HG03103 (cell line): Measurements from ENCODE around the gene TRIML2.
"Not testable (repeated sequence)": the region's sequence is repeated elsewhere in the genome, so short reads cannot be mapped to it uniquely, and the experiment has no call there.

Experiments used
- ATAC-seq: cut with Tn5 transposase; IDR thresholded peaks from one replicate; pipeline ENCODE4 v1.9.1; 2021; ENCODE audit warnings: low read depth; ENCODE audit not compliant: unreplicated experiment

The TRIML2 gene

DNA sequence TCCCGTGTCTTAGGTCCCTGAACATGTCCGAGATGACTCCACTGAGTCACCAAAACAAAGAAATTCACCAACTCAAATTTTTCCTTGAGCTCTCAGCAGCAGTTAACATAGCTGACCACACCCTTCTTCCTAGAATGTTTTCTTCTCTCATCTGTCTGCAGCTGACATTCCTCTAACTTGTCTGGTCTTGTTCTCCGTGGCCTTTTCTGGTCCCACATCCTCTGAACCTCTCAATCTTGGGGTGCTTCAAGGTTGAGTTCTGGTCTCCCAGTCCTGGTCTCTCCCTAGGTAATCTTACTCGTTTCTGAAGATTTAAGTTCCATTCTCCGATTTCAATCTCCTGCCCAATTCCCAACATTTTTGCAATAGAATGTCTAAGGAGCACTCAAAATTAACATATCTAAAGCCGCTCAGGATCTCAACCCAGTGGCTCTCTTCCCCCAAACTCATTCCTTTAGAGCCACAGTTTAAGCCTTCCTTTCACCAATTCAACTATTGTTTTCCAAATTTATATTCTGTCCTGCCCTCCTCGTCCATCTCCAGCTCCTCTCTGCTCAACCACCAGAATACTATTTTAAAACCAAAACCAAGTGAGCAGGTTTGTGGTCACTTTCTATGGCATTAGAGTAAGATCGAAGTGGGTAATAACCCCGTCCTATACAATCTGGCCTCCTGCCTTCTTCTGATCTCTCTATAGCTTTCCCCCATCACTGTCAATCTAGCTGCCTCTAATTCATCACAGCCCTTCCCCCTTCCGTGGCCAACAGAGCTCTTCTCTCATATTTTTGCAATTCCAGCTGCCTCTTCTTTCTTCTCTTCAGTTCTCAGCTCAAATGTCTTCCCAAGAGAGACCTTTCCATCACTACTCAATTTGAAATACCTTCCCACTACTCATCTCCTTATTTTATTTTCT lies 1.2 kb downstream of the TRIML2 start:
- ATAC-seq, result no peak

DNA sequence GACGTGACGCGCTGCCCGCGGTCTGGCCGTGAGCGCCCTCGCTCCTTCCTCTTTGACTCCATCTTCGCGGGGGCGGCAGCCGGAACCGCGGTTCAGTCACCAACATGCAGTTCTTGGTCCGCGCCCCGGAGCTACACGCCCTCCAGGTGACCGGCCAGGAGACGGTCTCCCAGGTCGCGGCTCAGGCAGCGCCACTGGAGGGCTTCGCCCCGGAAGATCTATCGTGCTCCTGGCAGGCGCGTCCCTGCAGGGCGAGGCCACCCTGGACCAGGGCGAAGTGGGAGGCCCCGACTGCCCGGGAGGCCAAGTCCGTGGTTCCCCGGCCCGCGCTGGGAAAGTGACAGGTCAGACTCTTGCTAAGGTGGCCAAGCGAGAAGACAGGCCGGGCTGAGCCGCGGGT lies 2.9 kb downstream of the TRIML2 start:
- ATAC-seq, result no peak

DNA sequence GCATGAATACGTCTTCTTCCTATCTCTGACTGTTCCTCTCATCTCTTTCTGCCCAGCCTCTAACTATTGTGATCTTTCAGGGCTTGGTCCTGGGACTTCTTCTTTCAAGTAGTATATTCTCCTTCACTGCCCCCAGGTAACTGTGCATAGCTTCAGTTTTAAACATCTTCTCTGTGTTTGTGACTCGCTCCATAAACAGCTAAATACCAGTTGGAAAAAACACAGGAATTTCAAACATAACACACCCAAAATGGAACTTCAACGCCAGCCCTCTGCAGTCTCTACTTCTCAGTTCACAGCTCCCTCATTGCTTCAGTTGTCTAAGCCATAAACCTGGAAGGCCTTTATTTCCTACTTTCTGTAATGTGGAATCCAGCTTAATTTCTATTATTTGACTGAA lies 16.6 kb downstream of the TRIML2 start:
- ATAC-seq, result no peak

DNA sequence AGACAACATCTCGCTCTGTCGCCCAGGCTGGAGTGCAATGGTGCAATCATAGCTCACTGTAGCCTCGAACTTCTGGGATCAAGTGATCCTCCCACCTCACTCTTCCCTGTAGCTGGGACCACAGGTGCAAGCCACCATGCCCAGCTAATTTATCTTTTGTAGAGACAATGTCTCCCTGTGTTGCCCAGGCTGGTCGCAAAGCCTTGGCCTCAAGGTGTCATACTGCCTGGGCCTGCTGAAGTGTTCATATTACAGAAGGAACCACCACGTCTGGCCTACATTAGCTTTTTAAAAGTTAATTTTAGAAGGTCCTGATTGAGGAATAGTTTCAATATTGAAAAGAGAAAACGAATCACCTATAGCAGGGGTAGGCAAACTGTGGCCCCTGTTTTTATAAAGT lies 22.5 kb downstream of the TRIML2 start:
- ATAC-seq, result no peak

- ATAC-seq, result no peak
Observed at GRCh38 chr4:188082796-188083195, 26.6 kb downstream of the TRIML2 start.

DNA sequence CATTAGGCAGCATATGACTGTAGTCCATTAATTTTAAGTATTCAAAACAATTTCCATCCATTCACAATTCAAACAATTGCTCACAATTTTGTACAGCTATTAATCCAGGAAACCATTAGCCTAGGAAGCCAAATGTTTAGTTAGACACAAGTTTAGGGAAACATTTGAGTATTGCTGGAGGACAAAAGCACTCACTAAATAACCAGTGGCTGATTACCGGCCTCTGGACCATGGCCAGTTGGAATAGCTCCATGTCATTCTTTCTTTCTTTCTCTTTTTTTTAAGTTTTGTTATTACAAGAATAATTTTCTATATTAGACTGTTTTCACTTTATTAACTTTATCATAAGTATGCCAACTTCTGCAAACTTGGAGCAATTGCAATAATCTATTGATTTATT lies 31.3 kb downstream of the TRIML2 start:
- no peak for ATAC-seq

GRCh38 chr4:188076169-188076568 lies 33.2 kb downstream of the TRIML2 start:
- ATAC-seq, result no peak

GRCh38 chr4:188061083-188061482 lies 48.3 kb downstream of the TRIML2 start:
- no peak for ATAC-seq

- no peak for ATAC-seq
Observed at GRCh38 chr4:188053302-188053701, 56.1 kb downstream of the TRIML2 start.

GRCh38 chr4:188046657-188047056 lies 62.7 kb downstream of the TRIML2 start:
- ATAC-seq, result no peak

- ATAC-seq, result not testable (repeated sequence)
Observed at GRCh38 chr4:188045461-188045860, 63.9 kb downstream of the TRIML2 start.

DNA sequence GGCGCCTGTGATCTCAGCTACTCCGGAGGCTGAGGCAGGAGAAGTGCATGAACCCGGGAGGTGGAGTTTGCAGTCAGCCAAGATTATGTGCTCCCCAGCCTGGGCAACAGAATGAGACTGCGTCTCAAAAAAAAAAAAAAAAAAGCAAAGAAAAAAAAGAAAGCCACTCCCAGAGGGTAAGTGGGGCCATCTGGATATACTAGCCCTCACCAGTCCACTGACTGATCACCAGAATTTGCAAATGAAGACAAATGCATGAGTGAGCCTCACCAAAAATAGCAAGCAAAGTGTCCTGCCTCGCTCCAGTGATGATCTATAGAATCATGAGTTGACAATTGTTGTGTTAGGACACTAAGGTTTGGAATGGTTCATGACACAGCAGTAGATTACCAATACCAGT lies 66.2 kb downstream of the TRIML2 start:
- no peak for ATAC-seq

DNA sequence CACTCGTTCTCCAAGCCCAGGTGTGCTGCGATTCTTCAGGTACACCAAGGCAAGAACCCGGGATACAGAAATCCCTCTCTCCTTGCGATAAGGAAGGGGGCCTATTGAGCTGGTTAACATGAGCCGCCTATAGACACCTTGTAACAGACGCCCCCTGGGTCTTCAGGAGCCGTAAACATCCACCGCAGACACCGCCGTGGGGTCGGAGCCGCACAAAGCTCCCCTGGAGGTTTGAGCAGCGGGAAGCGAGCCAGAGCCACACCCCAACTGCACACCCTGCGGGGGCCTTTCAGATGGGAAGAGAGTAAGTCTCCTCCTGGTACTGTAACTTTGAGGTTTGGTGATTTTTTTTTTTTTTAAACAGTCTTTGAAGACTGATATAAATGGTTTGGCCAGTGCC lies 67.2 kb downstream of the TRIML2 start:
- ATAC-seq, result no peak

GRCh38 chr4:188041721-188042120 lies 67.7 kb downstream of the TRIML2 start:
- ATAC-seq, result no peak
